Activated naive CD4-positive, alpha-beta T cell treated with Interleukin-2 at 50 U/mL for 16 hours (primary cell): ENCODE measurements around the gene TM9SF4.
"Not testable (repeated sequence)": the region's sequence is repeated elsewhere in the genome, so short reads cannot be mapped to it uniquely, and the experiment has no call there.

ENCODE experiments used
- DNase-seq: peaks from one replicate; pipeline ENCODE4 v3.0.0-alpha.2; 2020

The TM9SF4 gene

GRCh38 chr20:32160341-32160740, 50.8 kb downstream of the TM9SF4 start:
- DNase-seq: no peak

DNA sequence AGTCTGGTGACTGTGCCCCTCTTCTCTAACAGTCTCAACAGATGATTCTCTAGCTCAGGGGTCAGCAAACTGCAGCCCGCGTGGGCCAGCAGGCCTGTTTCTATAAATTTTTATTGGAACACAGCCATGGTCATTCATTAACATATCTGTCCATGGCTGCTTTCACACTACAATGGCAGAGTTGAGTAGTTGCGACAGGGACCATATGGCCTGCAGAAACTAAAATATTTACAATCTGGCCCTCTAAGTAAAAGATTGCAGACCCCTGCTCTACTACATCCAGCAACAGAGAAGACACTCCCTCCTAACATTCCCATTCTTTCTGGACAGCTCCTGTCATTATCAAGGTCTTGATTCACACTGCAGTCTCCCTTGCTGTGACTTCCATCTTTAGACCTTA, 52.8 kb downstream of the TM9SF4 start:
- no peak for DNase-seq

DNA sequence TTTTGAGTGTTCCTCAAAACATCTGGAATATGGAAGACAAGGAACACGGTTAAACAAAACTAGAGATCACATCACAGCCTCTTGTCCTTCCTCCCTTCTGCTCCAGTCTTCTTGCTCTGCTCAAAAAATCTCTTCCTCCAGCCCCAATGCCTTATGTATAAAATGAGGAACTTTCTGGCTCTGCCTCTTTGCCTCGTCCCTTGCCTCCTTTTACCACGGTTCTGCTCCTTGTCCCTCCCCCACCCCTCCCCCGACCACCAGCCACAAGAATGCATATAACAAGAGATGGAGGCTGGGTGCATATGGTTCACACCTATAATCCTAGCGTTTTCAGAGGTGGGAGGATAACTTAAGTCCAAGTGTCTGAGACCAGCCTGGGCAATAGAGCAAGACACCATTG, 54.4 kb downstream of the TM9SF4 start:
- DNase-seq: no peak

- DNase-seq: no peak
These were observed 55.6 kb downstream of the TM9SF4 start for GRCh38 chr20:32164984-32165735.

DNA sequence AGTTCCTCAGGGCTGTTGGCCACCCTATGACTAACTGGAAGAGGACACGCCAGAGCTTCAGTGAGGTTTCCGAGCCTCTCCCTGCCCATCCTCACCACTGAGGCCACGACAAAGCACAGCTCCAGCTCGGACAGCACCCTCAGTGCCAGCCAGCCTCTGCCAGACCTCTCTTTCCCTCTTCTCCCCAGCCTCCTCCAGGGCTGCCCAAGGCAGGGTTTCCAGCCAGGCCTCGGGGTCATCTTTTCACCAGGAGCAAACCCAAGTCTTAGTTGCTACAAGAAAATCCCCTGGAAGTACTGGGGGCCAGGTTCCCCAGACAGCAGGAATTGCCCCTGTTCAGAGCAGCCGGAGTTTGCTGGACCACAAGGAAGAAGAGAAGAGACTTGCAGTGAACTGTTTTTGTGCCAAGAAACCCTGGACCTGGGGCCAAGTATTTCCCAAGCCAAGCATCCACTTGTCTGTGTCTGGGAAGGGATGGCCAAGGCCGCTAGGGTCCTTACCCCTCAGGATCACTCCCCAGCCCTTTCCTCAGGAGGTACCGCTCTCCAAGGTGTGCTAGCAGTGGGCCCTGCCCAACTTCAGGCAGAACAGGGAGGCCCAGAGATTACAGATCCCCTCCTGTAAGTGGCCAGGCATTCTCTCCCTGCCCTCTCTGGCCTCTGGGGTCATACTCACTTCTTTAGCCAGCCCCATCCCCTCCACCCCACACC, 56.5 kb downstream of the TM9SF4 start:
- DNase-seq: no peak

DNA sequence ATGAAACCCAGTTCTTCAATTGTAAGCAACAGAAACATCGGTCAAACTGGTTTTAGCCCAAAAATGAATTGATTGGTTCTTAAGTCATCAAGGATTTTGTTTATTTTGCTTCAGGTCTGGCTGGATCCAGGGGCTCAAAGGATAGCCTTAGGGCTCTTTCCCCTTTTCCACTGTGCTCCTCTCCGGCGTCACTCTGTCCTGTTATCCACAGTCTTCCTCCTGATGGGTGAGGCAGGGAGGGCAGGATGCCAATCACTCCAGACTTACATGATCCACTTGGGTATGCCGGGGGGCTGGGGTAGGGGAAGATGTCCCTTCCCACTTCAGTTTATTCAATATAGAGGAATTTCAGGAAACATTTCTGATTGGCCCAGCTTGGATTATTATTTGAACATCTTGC, 58.0 kb downstream of the TM9SF4 start:
- DNase-seq: no peak

DNA sequence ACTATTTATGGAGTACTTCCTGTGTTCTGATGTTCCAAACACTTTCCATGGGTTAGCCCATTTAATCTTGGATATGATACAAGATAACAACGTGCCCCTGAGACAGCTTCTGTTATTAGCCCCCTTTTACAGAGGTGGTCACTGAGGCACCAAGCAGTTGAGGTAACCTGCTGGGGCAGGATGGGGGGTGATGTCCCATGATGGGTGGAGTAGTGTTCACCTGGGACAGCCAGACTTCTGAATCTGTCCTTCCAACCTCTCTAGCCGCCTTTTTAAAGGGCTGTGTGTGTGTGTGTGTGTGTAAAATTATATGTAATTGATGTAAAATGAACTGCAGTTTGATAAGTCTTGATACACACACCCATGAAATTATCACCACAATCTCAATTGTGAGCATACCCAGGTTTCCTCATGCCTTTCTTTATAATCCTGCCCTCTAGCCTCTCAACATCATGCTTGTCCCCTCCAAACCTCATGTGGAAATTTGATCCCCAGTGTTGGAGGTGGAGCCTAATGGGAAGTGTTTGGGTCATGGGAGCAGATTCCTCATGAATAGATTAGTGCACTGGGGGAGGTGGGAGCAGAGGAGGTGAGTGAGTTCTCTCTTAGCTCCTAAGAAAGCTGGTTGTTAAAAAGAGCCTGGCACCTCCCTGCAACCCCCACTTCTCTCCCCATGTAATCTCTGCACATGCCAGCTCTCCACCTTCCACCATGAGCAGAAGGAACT, 58.8 kb downstream of the TM9SF4 start:
- DNase-seq: no peak

- not testable (repeated sequence) for DNase-seq
These were observed 68.2 kb downstream of the TM9SF4 start for GRCh38 chr20:32177696-32178095.

- no peak for DNase-seq
These were observed 70.0 kb downstream of the TM9SF4 start for GRCh38 chr20:32179515-32179914.

- no peak for DNase-seq
These were observed 70.4 kb downstream of the TM9SF4 start for GRCh38 chr20:32179934-32180333.

DNA sequence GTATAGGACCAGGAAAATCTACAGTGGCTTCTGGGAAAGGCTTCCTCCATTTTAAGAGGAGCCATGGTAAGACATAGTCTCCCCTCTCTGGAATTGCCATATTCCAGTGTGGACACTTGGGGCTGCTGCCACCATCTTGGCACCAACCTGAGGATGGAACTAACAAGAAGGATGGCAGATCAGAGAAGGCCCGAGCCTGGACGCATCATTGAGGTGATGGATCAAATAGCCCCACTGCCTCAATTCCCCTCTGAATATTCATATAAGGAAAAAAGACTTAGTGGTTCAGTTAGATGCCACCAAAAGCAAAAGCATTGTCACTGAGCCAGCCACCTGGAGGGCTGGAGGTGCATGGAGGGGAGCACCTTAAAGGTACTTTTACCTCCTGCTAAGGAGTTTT, 72.1 kb downstream of the TM9SF4 start:
- DNase-seq: no peak

- no peak for DNase-seq
These were observed 74.6 kb downstream of the TM9SF4 start for GRCh38 chr20:32183947-32184635.

- DNase-seq: no peak
These were observed 75.6 kb downstream of the TM9SF4 start for GRCh38 chr20:32184961-32185603.

DNA sequence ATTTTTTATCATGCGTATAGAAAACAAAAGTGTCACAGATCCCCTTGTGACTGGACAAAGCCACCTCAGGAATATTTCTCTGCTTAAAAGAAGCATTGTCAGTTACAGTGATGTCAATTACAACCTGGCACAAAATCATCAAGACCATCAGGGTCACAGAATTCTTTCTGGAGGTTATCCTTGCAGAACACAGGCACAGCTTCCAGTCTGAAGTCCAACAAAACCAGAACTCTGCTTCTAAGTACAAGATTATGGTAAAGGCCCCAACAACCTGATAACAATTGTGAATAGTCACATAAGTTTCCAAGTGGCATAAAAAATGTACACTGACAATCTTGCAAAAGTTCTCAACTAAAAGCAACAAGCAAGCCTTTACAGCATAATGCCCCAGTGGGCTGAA, 77.0 kb downstream of the TM9SF4 start:
- no peak for DNase-seq

- no peak for DNase-seq
These were observed 79.0 kb downstream of the TM9SF4 start for GRCh38 chr20:32188376-32189122.

- DNase-seq: no peak
These were observed 79.6 kb downstream of the TM9SF4 start for GRCh38 chr20:32189123-32189410.

DNA sequence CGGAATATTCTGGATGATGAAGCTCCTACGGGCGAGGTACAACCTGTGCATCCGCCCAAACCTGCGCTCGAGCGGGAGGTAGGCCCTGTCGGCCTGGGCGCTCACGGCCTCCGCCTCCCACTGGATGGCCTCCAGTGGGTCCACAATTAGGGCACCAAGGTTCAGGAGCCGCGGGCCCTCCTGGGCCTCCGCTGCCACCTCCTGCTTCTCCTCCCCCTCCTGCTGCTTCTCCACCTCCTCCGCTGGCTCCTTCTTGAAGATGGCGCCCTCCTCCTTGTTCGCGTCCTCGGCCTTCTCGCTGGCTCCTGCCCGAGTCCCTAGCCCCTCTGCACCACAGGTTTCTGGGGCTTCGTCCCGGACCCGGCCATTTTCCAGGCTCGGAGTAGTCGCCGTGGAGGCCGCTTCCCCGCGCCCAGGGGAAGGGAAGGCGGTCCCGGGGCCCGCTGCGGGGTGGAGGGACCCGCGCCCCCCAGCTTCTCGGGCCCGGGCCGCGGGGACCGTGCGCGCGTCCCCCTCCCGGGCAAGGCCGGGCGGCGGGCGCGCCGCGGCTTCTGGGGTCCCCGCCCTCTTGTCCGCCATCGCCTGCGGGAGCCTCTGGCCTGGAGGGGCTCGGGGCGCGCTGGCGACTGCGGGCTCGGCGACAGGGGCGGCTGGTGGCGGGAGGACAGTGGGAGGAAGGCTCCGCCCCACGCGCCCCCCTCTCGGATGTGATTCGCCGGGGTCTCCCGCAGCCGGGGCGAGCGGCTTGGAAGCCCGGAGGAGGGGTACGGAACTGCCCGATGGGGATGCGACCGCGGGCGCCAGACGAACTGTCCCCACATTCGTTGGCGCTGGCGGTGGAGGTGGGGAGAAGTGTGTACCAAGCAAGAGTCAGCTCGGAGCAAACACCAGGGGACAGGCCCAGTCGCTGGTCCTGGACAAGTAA, 80.4 kb downstream of the TM9SF4 start:
- peak; percentile 38 for DNase-seq

DNA sequence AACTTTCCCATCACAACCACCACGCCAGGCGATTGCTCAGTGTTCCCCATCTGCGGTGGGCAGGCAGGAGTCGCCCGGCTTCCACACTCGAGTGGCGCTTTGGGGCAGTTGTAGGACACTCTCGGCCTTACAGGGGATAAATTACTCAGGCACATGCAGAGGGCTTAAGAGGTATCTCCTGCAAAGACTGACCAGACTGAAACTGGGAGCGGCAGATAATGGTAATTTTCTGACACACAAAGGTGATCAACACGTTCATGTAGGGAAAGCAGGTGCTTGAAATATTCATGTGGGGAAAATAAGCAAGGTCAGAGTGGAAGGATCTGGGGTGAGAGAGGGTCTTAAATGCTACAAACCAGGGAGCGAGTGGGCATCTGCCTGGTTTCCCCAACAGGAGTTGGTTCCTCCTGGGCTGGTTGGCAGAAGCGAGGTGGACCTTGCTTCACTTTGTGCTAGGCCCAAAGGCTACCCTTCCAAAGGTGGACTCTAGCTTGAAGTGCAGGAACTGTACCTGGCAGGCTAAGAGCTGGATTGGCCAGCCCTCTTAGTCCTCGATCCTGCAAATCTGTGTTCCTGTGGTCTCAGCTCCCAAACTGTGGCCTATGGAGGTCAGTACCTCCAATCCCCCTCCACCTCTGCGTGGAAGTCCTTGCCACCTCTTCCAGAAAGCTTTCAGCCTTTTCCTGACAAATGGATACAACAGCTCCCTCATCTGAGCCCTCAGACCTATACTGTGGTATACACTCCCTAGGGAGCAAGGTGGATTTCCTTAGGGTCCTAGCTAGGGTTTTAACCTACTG, 81.3 kb downstream of the TM9SF4 start:
- DNase-seq: no peak

GRCh38 chr20:32191422-32191821, 81.9 kb downstream of the TM9SF4 start:
- DNase-seq: no peak

GRCh38 chr20:32191873-32192272, 82.4 kb downstream of the TM9SF4 start:
- DNase-seq: no peak
